LNCaP clone FGC (cell line): ENCODE results near the gene MYH9.
"Not testable (repeated sequence)": the region's sequence is repeated elsewhere in the genome, so short reads cannot be mapped to it uniquely, and the experiment has no call there.

Experiments used
- DNase-seq: peaks from one replicate; pipeline ENCODE4 v3.0.0-alpha.2; 2011; ENCODE audit warnings: low read depth
- H3K4me3 ChIP-seq: 2 replicates; pipeline ENCODE4 v1.5.1; 2011; ENCODE audit warnings: mild to moderate bottlenecking, low read depth, low read length, control low read depth
- TF ChIP-seq, protein P1 (sequence below): IDR thresholded peaks from 2 replicates; pipeline ENCODE4 v1.5.1; 2012; ENCODE audit warnings: mild to moderate bottlenecking; ENCODE audit not compliant: control insufficient read depth, insufficient read depth; ENCODE audit errors: extremely low read depth

The MYH9 gene

DNA sequence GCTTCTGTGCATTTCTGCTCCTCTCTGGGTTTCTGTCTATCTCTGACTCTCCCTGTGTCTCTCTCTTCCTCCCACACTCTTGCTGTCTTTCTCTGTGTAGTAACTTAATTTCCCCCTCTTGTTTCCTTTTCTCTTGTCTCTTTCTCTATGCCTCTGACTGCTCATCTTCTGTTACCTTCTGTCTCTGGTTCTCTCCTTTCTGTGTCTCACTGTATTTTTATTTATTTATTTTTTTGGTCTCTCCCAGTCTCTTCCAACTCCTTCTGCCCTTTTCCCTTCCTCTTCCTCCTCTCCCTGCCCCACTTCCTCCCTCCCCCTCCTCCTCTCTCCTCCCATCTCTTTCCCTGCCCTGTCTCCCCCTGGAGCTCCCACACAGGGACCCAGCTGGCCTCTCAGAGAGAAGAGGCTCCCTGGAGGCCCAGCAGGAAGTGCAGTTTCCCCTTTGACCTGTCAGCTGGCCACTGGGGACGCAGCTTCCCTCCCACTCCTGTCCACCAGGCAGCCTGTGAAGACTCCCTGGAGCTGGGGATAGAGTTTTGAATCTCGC is 38.3 kb upstream of the MYH9 start:
- TF ChIP-seq, protein P1, sequence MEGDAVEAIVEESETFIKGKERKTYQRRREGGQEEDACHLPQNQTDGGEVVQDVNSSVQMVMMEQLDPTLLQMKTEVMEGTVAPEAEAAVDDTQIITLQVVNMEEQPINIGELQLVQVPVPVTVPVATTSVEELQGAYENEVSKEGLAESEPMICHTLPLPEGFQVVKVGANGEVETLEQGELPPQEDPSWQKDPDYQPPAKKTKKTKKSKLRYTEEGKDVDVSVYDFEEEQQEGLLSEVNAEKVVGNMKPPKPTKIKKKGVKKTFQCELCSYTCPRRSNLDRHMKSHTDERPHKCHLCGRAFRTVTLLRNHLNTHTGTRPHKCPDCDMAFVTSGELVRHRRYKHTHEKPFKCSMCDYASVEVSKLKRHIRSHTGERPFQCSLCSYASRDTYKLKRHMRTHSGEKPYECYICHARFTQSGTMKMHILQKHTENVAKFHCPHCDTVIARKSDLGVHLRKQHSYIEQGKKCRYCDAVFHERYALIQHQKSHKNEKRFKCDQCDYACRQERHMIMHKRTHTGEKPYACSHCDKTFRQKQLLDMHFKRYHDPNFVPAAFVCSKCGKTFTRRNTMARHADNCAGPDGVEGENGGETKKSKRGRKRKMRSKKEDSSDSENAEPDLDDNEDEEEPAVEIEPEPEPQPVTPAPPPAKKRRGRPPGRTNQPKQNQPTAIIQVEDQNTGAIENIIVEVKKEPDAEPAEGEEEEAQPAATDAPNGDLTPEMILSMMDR, result no peak
- DNase-seq, result no peak
- no peak overlapping the region for H3K4me3 ChIP-seq

DNA sequence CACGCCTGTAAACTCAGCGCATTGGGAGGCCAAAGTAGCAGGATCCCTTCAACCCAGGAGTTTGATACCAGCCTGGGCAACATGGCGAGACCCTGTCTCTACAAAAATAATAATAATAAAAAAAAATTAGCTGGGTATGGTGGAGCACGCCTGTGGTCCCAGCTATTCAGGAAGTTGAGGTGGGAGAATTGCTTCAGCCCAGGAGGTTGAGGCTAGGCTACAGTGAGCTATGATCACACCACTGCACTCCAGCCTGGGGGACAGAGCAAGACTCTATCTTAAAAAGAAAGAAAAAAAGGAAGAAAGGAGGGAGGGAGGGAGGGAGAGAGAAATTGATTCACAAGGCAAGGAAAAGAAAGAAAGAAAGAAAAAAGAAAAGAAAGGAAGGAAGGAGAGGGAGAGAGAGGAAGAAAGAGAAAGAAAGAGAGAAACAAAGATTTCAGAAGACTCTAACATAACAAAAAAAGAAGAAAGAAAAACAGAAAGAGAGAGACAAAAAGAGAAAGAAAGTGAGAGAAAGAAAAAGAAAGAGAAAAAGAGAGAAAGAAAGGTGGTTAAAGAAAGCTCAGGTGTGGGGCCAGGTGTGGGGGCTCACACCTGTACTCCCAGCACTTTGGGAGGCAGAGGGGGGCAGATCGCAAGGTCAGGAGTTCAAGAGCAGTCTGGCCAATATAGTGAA is 37.3 kb upstream of the MYH9 start:
- TF ChIP-seq, protein P1, result no peak
- no peak for DNase-seq
- no peak overlapping the region for H3K4me3 ChIP-seq

DNA sequence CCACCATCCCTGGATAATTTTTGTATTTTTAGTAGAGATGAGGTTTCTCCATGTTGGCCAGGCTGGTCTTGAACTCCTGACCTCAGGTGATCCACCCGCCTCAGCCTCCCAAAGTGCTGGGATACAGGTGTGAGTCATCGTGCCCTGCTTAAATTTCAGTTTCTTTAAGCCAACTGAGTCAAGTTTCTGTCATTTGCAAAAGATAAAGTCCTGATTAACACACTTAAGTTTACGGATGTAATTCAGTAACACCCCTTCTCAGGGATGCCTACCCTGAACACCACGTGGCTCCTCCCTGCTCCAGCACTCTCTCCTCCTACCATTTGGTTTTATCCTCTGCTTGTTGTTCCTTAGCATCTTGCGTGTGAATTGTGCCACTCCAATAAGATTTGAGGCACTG is 36.7 kb upstream of the MYH9 start:
- H3K4me3 ChIP-seq, DNase-seq: not testable (repeated sequence)

DNA sequence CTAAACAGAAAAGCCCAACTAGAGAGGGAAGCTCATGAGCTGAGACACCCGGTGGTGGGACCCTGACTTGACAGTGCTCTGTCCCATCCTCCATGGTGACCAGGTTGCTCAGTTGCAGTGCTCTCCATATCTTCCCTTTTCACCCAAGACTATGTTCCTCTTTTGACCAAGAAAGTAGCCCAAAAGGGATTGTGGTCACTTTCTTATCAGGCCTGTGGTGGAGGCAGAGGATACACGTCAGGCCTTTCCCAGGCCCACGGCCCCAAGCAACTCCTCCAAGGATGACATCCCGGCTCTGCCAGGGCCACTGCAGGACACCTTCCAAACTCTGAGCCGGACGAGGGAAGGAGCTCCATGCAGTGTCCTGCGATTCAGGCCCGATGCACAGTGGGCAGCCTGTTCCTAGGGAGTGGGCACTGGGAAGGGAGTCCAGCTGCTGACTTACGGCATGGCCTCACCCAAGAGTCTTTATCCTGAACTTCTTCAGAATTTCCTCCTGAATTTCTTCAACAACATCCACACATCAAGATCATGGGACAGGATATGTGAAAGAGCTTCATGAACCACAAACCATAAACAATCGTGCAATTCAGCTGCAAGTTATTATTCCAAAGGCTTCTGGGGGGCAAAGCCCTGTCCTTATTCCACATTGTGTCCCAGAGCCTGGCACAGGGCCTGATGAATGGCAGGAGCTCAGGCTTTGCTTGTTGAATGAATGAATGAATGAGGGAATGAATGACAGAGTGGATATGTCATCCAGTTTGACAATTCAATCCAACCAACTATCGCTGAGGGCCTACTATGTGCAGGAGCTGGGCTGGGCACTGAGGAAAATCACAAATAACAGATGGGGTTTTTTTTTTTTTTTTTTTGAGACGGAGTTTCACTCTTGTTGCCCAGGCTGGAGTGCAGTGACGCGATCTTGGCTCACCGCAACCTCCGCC is 36.0 kb upstream of the MYH9 start:
- no peak for DNase-seq
- H3K4me3 ChIP-seq, result no peak overlapping the region
- TF ChIP-seq, protein P1, result no peak

DNA sequence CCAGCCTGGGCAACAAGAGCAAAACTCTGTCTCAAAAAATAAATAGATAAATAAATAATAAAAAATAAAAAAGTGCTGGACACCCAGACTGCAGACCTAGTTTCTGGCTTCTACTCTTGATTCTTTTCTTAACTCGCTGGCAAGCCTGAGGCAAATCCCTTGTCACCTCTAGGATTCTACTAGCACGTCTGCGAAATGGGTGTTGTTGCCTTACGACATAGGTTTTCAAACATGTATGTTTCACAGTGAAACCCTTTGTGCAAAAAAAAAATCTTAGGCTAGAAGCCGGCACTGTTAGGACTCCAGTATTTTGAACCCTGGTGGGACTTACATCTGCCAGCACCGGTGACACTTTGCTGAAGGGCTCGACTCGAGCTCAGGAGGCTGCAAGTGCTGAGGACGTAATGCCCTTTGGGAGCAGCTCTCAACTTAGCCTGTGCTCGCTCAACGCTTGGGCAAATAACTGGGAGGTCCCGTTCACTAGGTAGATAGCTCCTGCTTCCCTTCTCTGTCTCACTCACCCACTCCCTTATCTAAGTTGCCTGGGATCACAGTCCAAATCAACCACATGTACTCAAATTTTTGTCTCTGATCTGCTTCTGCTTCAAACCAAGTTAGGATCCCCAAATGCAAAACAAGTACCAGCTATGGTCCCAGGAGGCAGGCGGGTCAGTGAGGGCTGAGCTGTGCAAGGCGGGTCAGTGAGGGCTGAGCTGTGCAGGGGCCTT is 34.7 kb upstream of the MYH9 start:
- DNase-seq, result no peak
- no peak overlapping the region for H3K4me3 ChIP-seq
- TF ChIP-seq, protein P1, result no peak

DNA sequence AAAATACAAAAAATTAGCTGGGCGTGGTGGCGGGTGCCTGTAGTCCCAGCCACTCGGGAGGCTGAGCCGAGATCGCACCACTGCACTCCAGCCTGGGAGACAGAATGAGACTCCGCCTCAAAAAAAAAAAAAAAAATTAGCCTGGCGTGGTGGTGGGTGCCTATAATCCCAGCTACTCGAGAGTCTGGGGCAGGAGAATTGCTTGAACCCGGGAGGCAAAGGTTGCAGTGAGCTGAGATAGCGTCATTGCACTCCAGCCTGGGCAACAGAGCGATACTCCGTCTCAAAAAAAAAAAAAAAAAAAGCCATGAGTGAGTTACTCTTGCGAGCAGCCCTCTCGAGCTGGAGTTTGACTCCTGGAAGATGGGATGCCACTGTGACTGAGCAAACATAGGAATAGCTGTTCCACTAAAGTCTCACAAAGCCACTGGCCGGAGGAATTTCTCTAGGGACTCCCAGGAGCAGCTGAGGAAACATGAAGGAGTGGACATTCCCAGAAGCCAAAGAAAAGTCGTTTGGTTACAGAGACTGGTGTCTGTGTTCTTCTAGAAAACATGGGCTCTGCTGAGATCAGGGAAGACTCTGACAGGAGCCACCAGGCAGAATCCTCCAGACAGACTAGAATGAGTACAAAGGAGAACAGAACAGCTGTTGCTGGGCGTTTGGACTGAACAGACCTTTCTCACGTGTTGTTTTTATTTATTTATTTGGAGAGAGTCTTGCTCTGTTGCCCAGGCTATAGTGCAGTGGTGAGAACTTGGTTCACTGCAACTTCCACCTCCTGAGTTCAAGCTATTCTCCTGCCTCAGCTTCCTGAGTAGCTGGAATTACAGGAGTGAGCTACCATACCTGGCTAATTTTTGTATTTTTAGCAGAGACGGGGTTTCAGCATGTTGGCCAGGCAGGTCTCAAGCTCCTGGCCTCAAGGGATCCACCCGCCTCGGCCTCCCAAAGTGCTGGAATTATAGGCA is 32.4 kb upstream of the MYH9 start:
- DNase-seq, result no peak
- TF ChIP-seq, protein P1, result no peak
- H3K4me3 ChIP-seq, result no peak overlapping the region
